H1 (cell line): ENCODE results near the gene PRSS38. TPM values are rescaled to one million over a fixed set of nuclear protein-coding genes. Genes with fewer than 3 reads are reported as not detected.

Experiments used
- CTCF ChIA-PET: fragments of 300-600 bp; sonication (Branson Sonifier 250); formaldehyde crosslinking; loops from one replicate; lab custom pipeline; 2021; ENCODE audit not compliant: partially characterized antibody; lab: Charles Lee
- POLR2A ChIA-PET: fragments of 300-600 bp; sonication (Branson Sonifier 250); formaldehyde crosslinking; loops from one replicate; lab custom pipeline; 2021; ENCODE audit warnings: inconsistent platforms; ENCODE audit not compliant: partially characterized antibody; lab: Charles Lee
- DNase-seq, 2 experiments: peaks; one replicate each; pipeline versions ENCODE4 v3.0.0 to v3.0.0-alpha.2; 2010 to 2022; ENCODE audit warnings: low spot score in 2 of 2, low read depth in 1 of 2, mixed read lengths in 1 of 2
- FAIRE-seq: peaks from 2 replicates; lab custom pipeline; 2011; peaks lifted over from hg19 to GRCh38; lab: Jason Lieb, UNC
- H2AFZ ChIP-seq: 2 replicates; pipeline ENCODE4 v1.8.1; 2012; ENCODE audit warnings: low read length, inconsistent platforms
- H2AK5ac ChIP-seq: 2 replicates; pipeline ENCODE4 v1.6.1; 2013; ENCODE audit warnings: low read depth, low read length
- H2BK120ac ChIP-seq: replicated peaks from 2 replicates; pipeline ENCODE3; 2013; ENCODE audit warnings: low read depth, low read length, inconsistent platforms
- H2BK12ac ChIP-seq: 2 replicates; pipeline ENCODE4 v1.6.1; 2013; ENCODE audit warnings: low read depth, low read length
- H2BK15ac ChIP-seq: 2 replicates; pipeline ENCODE4 v1.6.1; 2013; ENCODE audit warnings: low read length
- H2BK20ac ChIP-seq: 2 replicates; pipeline ENCODE4 v1.6.1; 2013; ENCODE audit warnings: low read length
- H2BK5ac ChIP-seq: 2 replicates; pipeline ENCODE4 v1.6.1; 2013; ENCODE audit warnings: low read depth, low read length
- H3K14ac ChIP-seq: 2 replicates; pipeline ENCODE4 v1.6.1; 2013; ENCODE audit warnings: inconsistent platforms; ENCODE audit not compliant: insufficient read length
- H3K18ac ChIP-seq: 2 replicates; pipeline ENCODE4 v1.6.1; 2013; ENCODE audit warnings: low read length; ENCODE audit errors: extremely low read depth
- H3K23ac ChIP-seq: 2 replicates; pipeline ENCODE4 v1.6.1; 2013; ENCODE audit warnings: inconsistent platforms; ENCODE audit not compliant: insufficient read length
- H3K23me2 ChIP-seq: 2 replicates; pipeline ENCODE4 v1.6.1; 2013; ENCODE audit warnings: low read depth, low read length
- H3K27ac ChIP-seq: 2 replicates; pipeline ENCODE4 v1.6.1; 2011; ENCODE audit warnings: low read depth, low read length, inconsistent platforms
- H3K27me3 ChIP-seq, 4 experiments: replicated peaks in 1 of 4; 1 replicate in 1 of 4; 2 replicates in 3 of 4; pipeline versions ENCODE4 v1.6.1 to v1.8.1; 2011 to 2013; ENCODE audit warnings: low read length in 3 of 4, mild to moderate bottlenecking in 3 of 4, inconsistent platforms in 2 of 4, mixed read lengths in 2 of 4, moderate library complexity in 1 of 4; ENCODE audit not compliant: control insufficient read depth in 3 of 4, insufficient read depth in 3 of 4; ENCODE audit errors: extremely low read depth in 1 of 4
- H3K36me3 ChIP-seq, 4 experiments: 2 replicates each; pipeline versions ENCODE4 v1.6.1 to v1.8.1; 2011 to 2013; ENCODE audit warnings: mild to moderate bottlenecking in 4 of 4, low read length in 3 of 4, moderate library complexity in 2 of 4, control low read depth in 1 of 4, inconsistent platforms in 1 of 4; ENCODE audit not compliant: insufficient read depth in 4 of 4, control insufficient read depth in 2 of 4
- H3K4ac ChIP-seq: replicated peaks from 2 replicates; pipeline ENCODE3; 2013; ENCODE audit warnings: low read length, low read depth, mixed read lengths, inconsistent platforms; ENCODE audit not compliant: insufficient read length
- H3K4me1 ChIP-seq, 4 experiments: replicated peaks in 1 of 4; 1 replicate in 1 of 4; 2 replicates in 3 of 4; pipeline versions ENCODE4 v1.6.1 to v1.8.1; 2011 to 2013; ENCODE audit warnings: low read length in 3 of 4, inconsistent platforms in 2 of 4, mixed read lengths in 1 of 4; ENCODE audit not compliant: insufficient read depth in 4 of 4, control insufficient read depth in 3 of 4
- H3K4me2 ChIP-seq, 2 experiments: 2 replicates each; pipeline versions ENCODE4 v1.6.1 to v1.8.1; 2011 to 2013; ENCODE audit warnings: low read depth in 2 of 2, low read length in 2 of 2, control low read depth in 1 of 2, inconsistent platforms in 1 of 2, mild to moderate bottlenecking in 1 of 2; ENCODE audit not compliant: insufficient read depth in 1 of 2
- H3K4me3 ChIP-seq, 4 experiments: fragments of 200-600, 300-600 bp in 1 of 4; sonication (generic), shearing (Covaris generic), sonication (Bioruptor Twin) in 1 of 4; 2 replicates each; pipeline versions ENCODE4 v1.5.1 to v1.8.1; 2011 to 2016; ENCODE audit warnings: low read length in 4 of 4, low read depth in 3 of 4, control low read depth in 2 of 4, inconsistent platforms in 2 of 4, mild to moderate bottlenecking in 2 of 4, mixed read lengths in 1 of 4, moderate library complexity in 1 of 4; ENCODE audit not compliant: insufficient read depth in 2 of 4; ENCODE audit errors: extremely low read depth in 1 of 4
- H3K56ac ChIP-seq: replicated peaks from 2 replicates; pipeline ENCODE3; 2013; ENCODE audit warnings: low read depth, mild to moderate bottlenecking, mixed read lengths, low read length, inconsistent platforms; ENCODE audit not compliant: insufficient read length
- H3K79me1 ChIP-seq: 2 replicates; pipeline ENCODE4 v1.6.1; 2013; ENCODE audit warnings: low read depth, low read length, control low read depth
- H3K79me2 ChIP-seq, 2 experiments: 2 replicates each; pipeline versions ENCODE4 v1.6.1 to v1.8.1; 2012 to 2013; ENCODE audit warnings: low read length in 2 of 2, mild to moderate bottlenecking in 2 of 2, inconsistent platforms in 1 of 2; ENCODE audit not compliant: insufficient read depth in 2 of 2, control insufficient read depth in 1 of 2
- H3K9ac ChIP-seq, 4 experiments: replicated peaks in 1 of 4; 1 replicate in 1 of 4; 2 replicates in 3 of 4; pipeline versions ENCODE4 v1.6.1 to v1.8.1; 2011 to 2013; ENCODE audit warnings: low read depth in 3 of 4, low read length in 3 of 4, control low read depth in 2 of 4, mild to moderate bottlenecking in 2 of 4, moderate library complexity in 2 of 4, inconsistent platforms in 1 of 4; ENCODE audit errors: extremely low read depth in 1 of 4
- H3K9me3 ChIP-seq, 2 experiments: 2 replicates each; pipeline versions ENCODE4 v1.6.1 to v1.8.1; 2012 to 2013; ENCODE audit warnings: mild to moderate bottlenecking in 2 of 2, moderate library complexity in 2 of 2, control low read depth in 1 of 2, inconsistent platforms in 1 of 2, low read depth in 1 of 2, low read length in 1 of 2, mixed read lengths in 1 of 2; ENCODE audit not compliant: insufficient read depth in 2 of 2
- H4K20me1 ChIP-seq, 2 experiments: replicated peaks in 1 of 2; 2 replicates each; pipeline versions ENCODE3 to v1.8.1; 2011 to 2013; ENCODE audit warnings: inconsistent platforms in 2 of 2, low read length in 2 of 2, mild to moderate bottlenecking in 1 of 2; ENCODE audit not compliant: insufficient read depth in 2 of 2, control insufficient read depth in 1 of 2
- H4K5ac ChIP-seq: 2 replicates; pipeline ENCODE4 v1.6.1; 2013; ENCODE audit warnings: low read length, low read depth, mixed read lengths, inconsistent platforms; ENCODE audit not compliant: insufficient read length
- H4K8ac ChIP-seq: 2 replicates; pipeline ENCODE4 v1.8.0; 2013; ENCODE audit warnings: mild to moderate bottlenecking, moderate library complexity, low read length, inconsistent platforms; ENCODE audit not compliant: insufficient read depth; ENCODE audit errors: extremely low read depth
- H4K91ac ChIP-seq: replicated peaks from 2 replicates; pipeline ENCODE3; 2013; ENCODE audit warnings: low read length, mixed read lengths, inconsistent platforms; ENCODE audit not compliant: insufficient read length
- BRCA1 ChIP-seq: IDR thresholded peaks from 2 replicates; pipeline ENCODE4 v1.6.1; 2012; ENCODE audit warnings: low read depth, low read length, improper control_type of control experiment
- CHD2 ChIP-seq: IDR thresholded peaks from 2 replicates; pipeline ENCODE4 v1.6.1; 2012; ENCODE audit warnings: low read length, improper control_type of control experiment
- EZH2 ChIP-seq: fragments of 200-600 bp; sonication (generic); IDR thresholded peaks from 2 replicates; pipeline ENCODE4 v1.7.1; 2012; ENCODE audit warnings: low read depth, mild to moderate bottlenecking, moderate library complexity, low read length, inconsistent platforms; ENCODE audit not compliant: severe bottlenecking
- GABPA ChIP-seq: IDR thresholded peaks from 2 replicates; pipeline ENCODE4 v1.6.1; 2011; ENCODE audit warnings: mild to moderate bottlenecking, low read length, moderate library complexity, borderline replicate concordance; ENCODE audit not compliant: insufficient read depth
- HDAC6 ChIP-seq: IDR thresholded peaks from one replicate; pipeline ENCODE4 v1.7.1; 2012; ENCODE audit warnings: low read depth, mild to moderate bottlenecking, inconsistent platforms, low read length, moderate library complexity
- JUN ChIP-seq: IDR thresholded peaks from 2 replicates; pipeline ENCODE4 v1.6.1; 2011; ENCODE audit warnings: low read depth, mild to moderate bottlenecking, improper control_type of control experiment, low read length
- MAFK ChIP-seq: IDR thresholded peaks from 2 replicates; pipeline ENCODE4 v1.6.1; 2012; ENCODE audit warnings: low read depth, mild to moderate bottlenecking, improper control_type of control experiment, low read length
- NRF1 ChIP-seq: IDR thresholded peaks from 2 replicates; pipeline ENCODE4 v1.6.1; 2011; ENCODE audit warnings: mild to moderate bottlenecking, low read depth, low read length, improper control_type of control experiment
- POLR2A ChIP-seq, 2 experiments: IDR thresholded peaks; 1 replicate in 1 of 2; 2 replicates in 1 of 2; pipeline ENCODE4 v1.6.1; 2011; ENCODE audit warnings: low read depth in 2 of 2, low read length in 2 of 2, mild to moderate bottlenecking in 2 of 2; ENCODE audit errors: control extremely low read depth in 1 of 2
- RAD21 ChIP-seq, 2 experiments: IDR thresholded peaks in 1 of 2; conservative IDR thresholded peaks in 1 of 2; 2 replicates each; pipeline ENCODE4 v1.6.1; 2011; ENCODE audit warnings: low read depth in 2 of 2, low read length in 2 of 2, improper control_type of control experiment in 1 of 2, inconsistent platforms in 1 of 2, mild to moderate bottlenecking in 1 of 2, moderate library complexity in 1 of 2
- SAP30 ChIP-seq: fragments of 300-600 bp; sonication (generic); IDR thresholded peaks from 2 replicates; pipeline ENCODE4 v1.7.1; 2012; ENCODE audit warnings: low read length, moderate library complexity, mild to moderate bottlenecking, inconsistent platforms; ENCODE audit not compliant: insufficient read depth, insufficient replicate concordance
- SRF ChIP-seq: IDR thresholded peaks from 2 replicates; pipeline ENCODE4 v1.6.1; 2011; ENCODE audit warnings: mild to moderate bottlenecking, low read depth, low read length, moderate library complexity
- TAF7 ChIP-seq: optimal IDR thresholded peaks from 2 replicates; pipeline ENCODE3; 2011; ENCODE audit warnings: low read depth, mild to moderate bottlenecking, inconsistent platforms, low read length, moderate library complexity, borderline replicate concordance
- TEAD4 ChIP-seq: IDR thresholded peaks from 2 replicates; pipeline ENCODE4 v1.6.1; 2012; ENCODE audit warnings: low read depth, low read length, inconsistent platforms, mixed read lengths
- WGBS, 2 experiments: shearing (Covaris generic) in 1 of 2; methylation state at CpG; one replicate each; pipeline versions ENCODE4 v1.1.6 to v1.1.7; 2013 to 2015; ENCODE audit warnings: low lambda C conversion rate in 2 of 2, mixed read lengths in 2 of 2, inconsistent platforms in 1 of 2, low coverage in 1 of 2, missing lambda C conversion rate in 1 of 2; ENCODE audit not compliant: insufficient replicate concordance in 2 of 2, insufficient coverage in 1 of 2, insufficient read length in 1 of 2; ENCODE audit errors: extremely low coverage in 1 of 2, missing lambda C conversion rate in 1 of 2; 5-methylcytosine and 5-hydroxymethylcytosine counted together
- polyA plus RNA-seq, 7 experiments: library from polyadenylated mRNA; depleted of rRNA in 3 of 7; stranded (reverse) in 5 of 7; unstranded in 2 of 7; fragments of >200 nt in 5 of 7; fragments of 200-250 nt in 2 of 7; gene quantifications; 1 replicate in 5 of 7; 2 replicates in 1 of 7; 4 replicates in 1 of 7; pipeline versions ENCODE4 v1.2.1 to v1.2.3, GENCODE V29; 2011 to 2013; ENCODE audit warnings: missing spikeins in 2 of 7, mixed read lengths in 2 of 7
- total RNA-seq: library from RNA; stranded (reverse); fragmentation: NEBNext Ultra II Directional; extraction: Animal tissue kit (Norgen Biotek cat#: 25700); gene quantifications from 2 replicates; pipeline ENCODE4 v1.2.1, GENCODE V29; 2021

The PRSS38 gene
- total and polyA plus RNA-seq, 2 of the 8 experiments (the other 6 are each of a cell fraction or from before 2014, with no cell fraction given): not detected

- ChIA-PET POLR2A (no interaction called here), CTCF (interaction anchor here (0.7 kb wide), 1 partner anchor 666 kb away, joined by 3 read pairs; no protein-coding TSS in a partner anchor)
- no peak overlapping the region for H2BK20ac ChIP-seq
- H3K4ac ChIP-seq: no peak overlapping the region
- H4K8ac ChIP-seq: no peak overlapping the region
- no peaks in the 10 kb centered on the region for H3K9me3 ChIP-seq
- H3K4me3 ChIP-seq: no peak overlapping the region
- no peak overlapping the region for H4K5ac ChIP-seq
- no peak overlapping the region for H2BK12ac ChIP-seq
- H2AFZ ChIP-seq: no peak overlapping the region
- FAIRE-seq (no peak), DNase-seq (no peak)
- H3K18ac ChIP-seq: no peak overlapping the region
- H2BK15ac ChIP-seq: no peak overlapping the region
- H4K91ac ChIP-seq: no peak overlapping the region
- H3K23ac ChIP-seq: no peak overlapping the region
- no peaks in the 10 kb centered on the region for H3K23me2 ChIP-seq
- H4K20me1 ChIP-seq: no peaks in the 10 kb centered on the region
- H3K4me2 ChIP-seq: no peak overlapping the region
- H3K36me3 ChIP-seq: no peaks in the 10 kb centered on the region
- no peaks in the 10 kb centered on the region for H3K4me1 ChIP-seq
- no peaks in the 10 kb centered on the region for H3K79me2 ChIP-seq
- H3K14ac ChIP-seq: no peak overlapping the region
- no peak overlapping the region for H2BK5ac ChIP-seq
- 82% methylated on average over 6 of the region's 6 CpGs; no CpG with 5 or more reads in 1 of the 2 experiments for WGBS, 2 experiments
- H3K27ac ChIP-seq: no peak overlapping the region
- H3K56ac ChIP-seq: no peak overlapping the region
- no peak overlapping the region for H2AK5ac ChIP-seq
- H3K79me1 ChIP-seq: no peaks in the 10 kb centered on the region
- no peak overlapping the region for H2BK120ac ChIP-seq
- H3K27me3 ChIP-seq: no peaks in the 10 kb centered on the region
- no peak overlapping the region for H3K9ac ChIP-seq
- TF ChIP-seq MAFK: no peak
- TF ChIP-seq EZH2: no peak
- no peak for TF ChIP-seq BRCA1
- no peak for TF ChIP-seq NRF1
- no peak for TF ChIP-seq JUN
- TF ChIP-seq SAP30: no peak
- TF ChIP-seq SRF: no peak
- no peak for TF ChIP-seq HDAC6
- TF ChIP-seq TAF7: no peak
- no peak for TF ChIP-seq CHD2
- TF ChIP-seq GABPA: no peak
- TF ChIP-seq TEAD4: no peak
- no peak for TF ChIP-seq POLR2A (IDR thresholded peaks at IDR 0.05; ENCODE audit: control extremely low read depth in 1 of 2, low read depth in 2 of 2, low read length in 2 of 2)
- no peak for TF ChIP-seq RAD21 (IDR thresholded peaks at IDR 0.05 in 1 of 2, conservative IDR thresholded peaks at IDR 0.05 in 1 of 2; ENCODE audit: low read depth in 2 of 2, low read length in 2 of 2)
Observed at GRCh38 chr1:227805606-227806197, 9.8 kb upstream of the PRSS38 start.
